ENCODE results near the gene PHTF1. TPM values are rescaled to one million over a fixed set of nuclear protein-coding genes. Genes with fewer than 3 reads are reported as not detected.

PHTF1 gene
- total RNA-seq, 1 donor from 2014 or later, result 12.3 TPM

DNA sequence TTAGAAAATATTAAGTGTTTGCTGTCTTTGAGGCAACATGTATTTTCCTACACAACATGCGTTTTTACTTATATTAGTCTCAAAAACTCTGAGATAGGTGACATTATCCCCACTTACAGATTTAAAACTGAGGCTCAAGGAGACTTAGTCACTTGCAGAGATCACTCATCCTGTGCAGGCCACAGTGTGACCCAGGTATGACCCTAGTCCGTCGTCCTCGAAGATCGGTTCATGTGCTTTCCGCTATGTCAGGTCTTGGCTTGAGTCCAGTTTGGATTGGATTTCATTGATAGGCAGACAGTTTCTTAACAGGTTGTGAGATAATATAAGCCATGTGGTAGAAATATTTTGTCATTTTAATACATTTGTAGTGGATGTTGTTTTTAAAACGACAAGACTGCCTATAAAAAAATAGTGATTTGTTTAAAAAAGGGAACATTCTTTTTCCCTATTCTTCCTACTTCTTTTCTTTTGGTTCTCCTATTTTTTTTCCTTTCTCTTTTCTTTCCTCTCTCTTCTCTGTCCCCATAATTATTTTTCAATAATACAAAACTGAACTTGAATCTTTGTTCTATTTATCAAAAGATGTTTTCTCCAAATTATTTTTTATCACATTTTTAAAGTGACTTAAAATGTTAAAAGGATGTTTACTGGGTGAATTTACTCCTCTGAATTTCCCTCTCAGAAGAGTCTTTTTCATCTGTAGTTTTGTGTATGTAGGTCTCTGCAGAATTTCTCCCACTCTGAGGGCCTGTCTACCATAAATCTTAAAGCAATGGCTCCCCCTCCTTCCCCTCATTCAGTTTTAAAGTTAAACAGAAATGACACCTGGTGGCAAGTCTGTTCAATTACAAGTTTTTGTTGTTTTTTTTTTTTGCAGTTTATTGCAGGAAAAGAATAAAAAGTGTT lies 81.8 kb downstream of the PHTF1 start:
- DNase-seq (ENCODE audit: low spot score), result no peak
- ATAC-seq, result peak; percentile 74
- intact Hi-C loops (cut with DNase I), result loop anchor here (10.0 kb wide), 1 partner anchor 533 kb away; no protein-coding TSS in a partner anchor

DNA sequence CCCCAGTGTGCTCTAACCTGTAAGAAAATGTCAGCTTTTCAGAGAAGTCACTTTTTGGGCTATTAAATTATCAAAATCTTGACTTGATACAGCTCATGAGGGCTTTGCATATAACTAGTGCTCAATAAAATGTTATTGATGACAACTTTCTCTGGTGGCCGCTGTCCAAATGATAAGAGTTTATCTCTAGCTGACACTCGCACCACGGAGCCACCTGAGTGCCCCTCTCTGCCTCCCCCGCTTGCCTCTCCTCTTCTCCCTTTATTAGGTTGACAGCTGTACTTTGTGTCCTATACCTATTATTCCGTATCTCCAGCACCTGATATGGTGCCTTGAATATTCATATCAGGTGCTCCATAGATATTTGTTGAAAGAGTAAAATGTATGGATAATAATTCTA lies 82.8 kb downstream of the PHTF1 start:
- ATAC-seq, result no peak
- intact Hi-C loops (cut with DNase I), result loop anchor here (10.0 kb wide), 1 partner anchor 532 kb away; no protein-coding TSS in a partner anchor
- no peak for DNase-seq (ENCODE audit: low spot score)

DNA sequence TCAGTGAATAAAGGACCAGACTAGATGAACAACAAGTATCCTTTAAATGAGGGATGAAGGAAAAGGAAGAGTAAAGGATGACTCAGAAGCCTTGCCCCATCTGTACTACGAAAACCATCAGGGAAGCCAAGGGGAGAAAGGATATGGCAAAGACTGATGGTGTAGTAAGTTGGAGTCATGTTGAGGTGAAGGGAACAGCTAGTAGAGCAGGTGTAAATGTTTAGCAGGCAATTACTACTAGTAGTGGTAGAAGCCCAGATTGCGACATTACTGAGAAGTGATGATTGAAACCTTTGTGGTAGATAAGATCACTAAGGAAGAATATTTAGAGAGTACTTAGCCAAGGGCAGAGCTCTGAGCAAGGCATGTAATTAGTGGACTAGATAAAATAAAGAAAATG lies 84.0 kb downstream of the PHTF1 start:
- intact Hi-C loops (cut with DNase I), result loop anchor here (10.0 kb wide), 1 partner anchor 531 kb away; no protein-coding TSS in a partner anchor
- no peak for DNase-seq (ENCODE audit: low spot score)
- no peak for ATAC-seq

DNA sequence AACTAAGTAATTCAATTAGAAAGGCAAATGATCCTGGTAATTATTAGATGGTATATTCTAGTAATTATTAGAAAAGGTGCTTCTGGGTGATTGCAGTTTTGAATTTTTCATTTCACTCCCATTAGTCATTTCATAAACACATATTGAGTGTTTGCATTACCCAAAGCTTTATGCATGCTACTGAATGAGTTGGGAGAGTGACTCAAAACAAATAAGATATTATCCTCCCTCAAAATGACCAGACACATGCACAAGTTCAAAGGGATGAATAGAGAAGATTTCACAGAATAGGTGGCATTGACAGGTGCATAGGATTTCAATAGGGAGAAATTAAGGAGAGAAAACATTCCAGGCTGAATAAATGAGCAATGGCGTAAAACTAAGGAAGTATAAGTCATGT lies 84.7 kb downstream of the PHTF1 start:
- intact Hi-C loops (cut with DNase I), result loop anchor here (10.0 kb wide), 1 partner anchor 530 kb away; no protein-coding TSS in a partner anchor
- ATAC-seq (no peak), DNase-seq (ENCODE audit: low spot score) (no peak)

DNA sequence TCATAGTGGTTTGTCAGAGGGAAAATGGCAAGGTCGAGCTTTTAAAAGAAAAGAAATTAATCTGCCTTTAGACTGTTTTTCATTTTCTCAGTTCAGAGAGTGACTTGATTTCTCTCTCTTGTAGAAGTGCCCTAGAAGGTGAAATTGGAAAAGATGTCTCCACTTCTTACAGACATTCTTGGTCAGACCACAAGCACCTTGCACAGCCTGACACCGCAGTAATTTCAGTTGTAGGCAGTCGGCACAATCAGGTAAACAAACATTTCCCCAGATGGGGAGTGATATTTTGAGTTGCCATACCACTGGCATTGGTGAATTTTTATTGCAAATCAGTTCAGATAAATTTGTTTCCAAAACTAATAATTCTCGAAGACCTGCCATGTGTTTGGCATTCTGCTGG lies 86.8 kb downstream of the PHTF1 start:
- intact Hi-C loops (cut with DNase I), result loop anchor here (10.0 kb wide), 1 partner anchor 528 kb away; no protein-coding TSS in a partner anchor
- DNase-seq (ENCODE audit: low spot score) (no peak), ATAC-seq (no peak)

DNA sequence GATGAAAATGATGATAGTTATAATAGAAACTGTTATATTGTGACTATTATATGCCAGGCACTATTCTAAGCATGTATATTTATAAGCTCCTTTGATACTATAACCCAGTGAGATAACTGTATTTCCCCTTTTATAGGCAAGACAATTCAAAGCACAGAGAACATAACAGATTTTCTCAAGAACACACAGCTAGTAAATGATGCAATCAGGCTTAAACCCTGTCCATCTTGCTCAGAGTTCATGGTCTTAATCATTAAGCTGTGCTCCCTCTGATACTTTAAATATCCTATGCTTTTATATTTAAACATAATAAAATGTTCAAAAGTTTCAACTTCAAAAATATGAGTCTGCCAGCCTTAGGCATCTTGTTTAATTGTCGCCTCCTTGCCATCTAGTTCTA lies 88.6 kb downstream of the PHTF1 start:
- intact Hi-C loops (cut with DNase I), result loop anchor here (10.0 kb wide), 1 partner anchor 526 kb away; no protein-coding TSS in a partner anchor
- DNase-seq (ENCODE audit: low spot score) (no peak), ATAC-seq (no peak)

DNA sequence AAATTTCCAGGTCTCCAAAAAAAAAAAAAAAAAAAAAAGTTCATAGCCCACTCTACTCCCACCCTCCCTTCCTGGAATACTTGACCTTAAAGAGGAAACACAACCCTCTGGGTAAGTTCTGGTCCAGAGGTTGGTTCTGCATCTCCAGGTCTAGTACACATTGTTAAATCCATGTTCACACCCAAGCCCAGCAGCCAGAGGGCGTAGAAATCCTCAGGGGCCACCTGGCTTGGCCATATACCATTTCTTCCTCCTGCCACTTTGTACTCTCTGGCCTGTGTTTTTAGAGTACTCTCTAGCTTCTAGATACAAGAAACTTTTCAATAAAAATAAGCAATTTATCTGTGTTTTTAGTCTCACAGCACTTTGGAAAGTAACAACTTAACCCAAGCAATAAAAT lies 89.3 kb downstream of the PHTF1 start:
- intact Hi-C loops (cut with DNase I), result loop anchor here (10.0 kb wide), 1 partner anchor 525 kb away; no protein-coding TSS in a partner anchor
- ATAC-seq (no peak), DNase-seq (ENCODE audit: low spot score) (no peak)

DNA sequence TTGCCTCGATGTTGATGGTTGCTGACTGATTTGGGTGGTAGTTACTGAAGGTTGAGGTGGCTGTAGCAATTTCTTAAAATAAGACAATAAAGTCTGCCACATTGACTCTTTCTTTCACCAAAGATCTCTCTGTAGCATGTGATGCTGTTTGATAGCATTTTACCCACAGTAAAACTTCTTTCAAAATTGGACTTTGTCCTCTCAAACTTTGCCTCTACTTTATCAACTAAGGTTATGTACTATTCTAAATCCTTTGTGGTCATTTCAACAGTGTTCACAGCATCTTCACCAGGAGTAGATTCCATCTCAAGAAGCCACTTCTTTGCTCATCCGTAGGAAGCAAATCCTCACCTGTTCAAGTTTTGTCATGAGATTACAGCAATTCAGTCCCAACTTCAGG lies 93.2 kb downstream of the PHTF1 start:
- intact Hi-C loops (cut with DNase I), result no loop called here
- ATAC-seq (no peak), DNase-seq (ENCODE audit: low spot score) (no peak)

DNA sequence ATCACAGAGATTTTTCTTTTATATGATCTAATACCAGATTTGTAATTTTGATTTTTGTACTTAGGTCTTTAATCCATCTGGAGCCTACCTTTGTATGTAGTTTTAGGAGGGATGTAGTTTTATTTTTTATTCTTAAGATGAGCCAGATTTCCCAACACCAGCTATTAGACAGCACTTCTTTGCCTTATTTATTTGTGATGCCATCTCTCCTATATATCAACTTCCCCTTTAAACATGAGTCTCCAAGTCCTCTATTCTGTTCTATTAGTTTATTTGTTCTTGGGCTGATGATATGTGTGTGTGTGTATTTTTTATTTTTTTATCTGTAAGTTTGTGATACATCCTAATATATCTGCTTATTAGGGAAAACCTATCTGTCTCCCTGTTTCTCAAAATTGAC lies 94.2 kb downstream of the PHTF1 start:
- no peak for ATAC-seq
- intact Hi-C loops (cut with DNase I), result no loop called here
- no peak for DNase-seq (ENCODE audit: low spot score)

DNA sequence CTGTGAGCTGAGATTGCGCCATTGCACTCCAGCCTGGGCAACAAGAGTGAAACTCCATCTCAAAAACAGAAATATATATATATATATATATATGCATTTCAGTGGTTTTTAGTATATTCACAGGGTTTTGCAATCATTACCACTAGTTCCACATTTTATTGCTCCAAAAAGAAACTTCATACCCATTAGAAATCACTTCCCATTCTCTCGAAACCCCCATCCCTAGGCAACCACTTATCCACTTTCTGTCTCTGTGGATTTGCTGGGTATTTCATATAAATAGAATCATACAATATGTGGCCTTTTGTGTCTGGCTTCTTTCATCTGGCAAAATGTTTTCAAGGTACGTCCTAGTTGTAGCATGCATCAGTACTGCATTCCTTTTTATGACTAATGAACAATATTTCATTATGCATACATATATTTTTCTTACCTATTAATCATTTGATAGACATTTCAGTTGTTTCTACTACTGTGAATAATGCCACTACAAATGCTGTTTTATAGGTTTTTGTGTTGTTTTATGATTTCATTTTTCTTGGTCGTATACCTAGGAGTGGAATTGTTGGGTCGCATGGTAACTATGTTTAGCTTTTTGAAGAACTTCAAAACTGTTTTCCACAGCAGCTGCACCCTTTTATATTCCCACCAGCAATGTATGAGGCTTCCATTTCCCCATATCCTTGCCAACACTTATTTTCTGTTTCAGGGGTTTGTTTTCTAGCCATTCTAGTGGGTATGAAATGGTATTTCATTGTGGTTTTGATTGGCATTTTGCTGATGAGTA lies 95.9 kb downstream of the PHTF1 start:
- DNase-seq (ENCODE audit: low spot score), result no peak
- no peak for ATAC-seq
- intact Hi-C loops (cut with DNase I), result no loop called here

DNA sequence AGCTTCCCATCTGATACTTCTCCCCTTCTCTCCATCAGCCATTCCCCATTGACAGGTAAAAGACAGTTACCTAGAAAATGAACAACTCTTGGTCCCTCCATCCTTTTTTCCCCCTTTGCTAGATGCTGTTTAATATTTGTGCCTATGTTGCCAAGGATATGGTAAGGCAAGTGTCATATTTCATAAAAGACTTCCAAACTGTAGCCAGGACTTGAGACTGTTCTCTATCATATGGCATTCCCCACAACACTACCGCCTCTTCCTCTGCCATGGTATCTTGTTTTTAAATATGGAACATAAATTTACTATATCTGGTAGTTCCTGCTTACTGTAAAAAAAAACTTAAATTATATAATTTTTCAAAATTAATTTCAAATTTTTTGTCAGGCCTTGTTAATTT lies 97.2 kb downstream of the PHTF1 start:
- intact Hi-C loops (cut with DNase I), result no loop called here
- no peak for ATAC-seq
- DNase-seq (ENCODE audit: low spot score), result no peak

DNA sequence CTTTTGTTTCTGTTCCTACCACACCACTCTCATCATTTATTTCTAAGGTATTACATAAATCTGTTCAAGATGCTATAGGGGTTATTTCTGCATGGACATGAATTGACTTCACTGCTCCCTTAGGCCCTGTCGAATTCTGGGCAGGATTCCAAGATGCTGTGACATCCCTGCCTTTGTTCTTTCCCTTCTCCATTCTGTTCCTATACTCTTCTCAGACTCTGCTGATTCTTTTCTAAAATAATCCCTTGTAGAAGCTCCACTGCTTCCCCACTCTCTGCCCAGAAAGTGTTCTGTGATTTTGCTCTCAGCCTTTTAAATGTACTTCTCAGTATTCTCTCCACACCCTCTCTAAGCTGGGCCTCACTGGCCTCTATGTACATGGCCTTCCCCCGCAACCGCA lies 99.2 kb downstream of the PHTF1 start:
- intact Hi-C loops (cut with DNase I), result no loop called here
- no peak for DNase-seq (ENCODE audit: low spot score)
- ATAC-seq, result no peak

DNA sequence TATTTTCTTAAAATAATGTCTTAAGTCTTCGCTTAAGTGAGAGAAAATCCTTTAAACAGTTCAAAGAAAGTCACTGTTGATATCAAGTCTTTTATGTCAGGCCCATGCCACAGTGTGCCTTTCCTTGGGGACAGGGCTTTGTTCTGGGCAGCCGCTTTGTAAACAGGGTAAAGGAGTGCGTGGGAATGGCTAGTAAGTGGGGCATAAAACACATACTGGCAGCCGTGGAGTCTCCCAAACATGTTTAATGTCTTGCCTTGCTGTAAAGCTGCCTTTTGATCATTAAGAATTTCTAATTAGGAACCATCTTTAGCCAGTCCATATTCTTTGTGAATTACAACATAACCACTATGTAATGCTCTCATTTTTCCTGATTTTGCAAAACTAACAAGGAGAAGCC lies 99.7 kb downstream of the PHTF1 start:
- no peak for ATAC-seq
- intact Hi-C loops (cut with DNase I), result no loop called here

DNA sequence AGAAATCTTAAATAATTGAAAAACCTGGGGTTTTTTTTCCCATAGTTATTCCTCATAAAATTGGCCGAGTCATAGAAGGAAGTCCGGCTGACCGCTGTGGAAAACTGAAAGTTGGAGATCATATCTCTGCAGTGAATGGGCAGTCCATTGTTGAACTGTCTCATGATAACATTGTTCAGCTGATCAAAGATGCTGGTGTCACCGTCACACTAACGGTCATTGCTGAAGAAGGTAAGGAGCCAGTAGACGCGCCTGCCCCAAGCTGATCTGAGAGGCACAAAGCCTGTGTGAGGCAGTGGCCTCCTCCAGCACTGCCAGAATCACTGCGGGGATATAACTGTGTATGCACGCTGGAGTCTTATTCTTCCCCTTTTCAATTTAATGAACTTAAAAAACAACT lies 100.3 kb downstream of the PHTF1 start:
- ATAC-seq (no peak), DNase-seq (ENCODE audit: low spot score) (no peak)
- intact Hi-C loops (cut with DNase I), result no loop called here

More for the DNA sequence above, 99.7 kb downstream of the PHTF1 start:
- DNase-seq (ENCODE audit: low spot score), result no peak

DNA sequence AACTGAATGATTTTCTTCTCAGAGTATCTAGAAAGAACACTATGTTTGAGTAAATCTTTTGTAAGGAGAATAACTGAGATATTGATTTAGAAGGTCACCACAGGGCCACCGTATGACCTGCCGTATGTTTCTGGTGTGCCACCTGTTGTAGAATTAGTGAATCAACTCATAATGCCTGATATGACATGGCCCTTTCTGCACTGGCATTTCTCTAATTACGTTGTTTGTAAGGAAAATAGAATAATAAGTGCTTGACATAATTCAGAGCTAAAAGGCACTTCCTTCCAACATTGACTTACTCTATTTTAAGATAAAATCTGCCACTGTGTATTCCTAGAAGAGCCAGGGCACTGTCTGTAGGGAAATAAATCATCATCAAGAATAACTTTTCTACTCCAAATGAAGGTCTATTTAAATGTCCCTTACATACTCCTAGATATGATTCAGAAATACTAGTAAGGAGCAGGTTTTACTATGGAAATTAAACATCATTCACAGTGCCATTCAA lies 101.7 kb downstream of the PHTF1 start:
- DNase-seq (ENCODE audit: low spot score), result no peak
- ATAC-seq, result no peak
- intact Hi-C loops (cut with DNase I), result no loop called here

DNA sequence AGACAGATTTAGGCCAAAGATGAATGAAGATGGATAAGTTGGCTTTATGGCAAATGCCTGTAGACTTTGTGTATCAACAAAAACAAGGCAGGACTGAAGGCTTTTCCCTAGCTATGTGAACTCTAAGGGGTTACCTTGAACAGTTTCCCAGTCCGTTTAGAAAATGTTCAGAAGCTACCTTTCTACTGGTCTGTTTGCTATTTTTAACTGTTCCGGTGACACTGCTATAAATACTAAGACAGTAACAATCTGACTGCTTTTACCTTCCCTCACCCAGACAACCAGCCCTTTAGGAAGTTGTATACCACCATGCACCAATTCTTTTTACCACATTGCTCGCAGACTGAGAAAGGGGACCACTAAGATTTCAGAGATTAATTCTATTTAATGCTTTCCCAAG lies 102.2 kb downstream of the PHTF1 start:
- no peak for ATAC-seq
- no peak for DNase-seq (ENCODE audit: low spot score)
- intact Hi-C loops (cut with DNase I), result no loop called here

DNA sequence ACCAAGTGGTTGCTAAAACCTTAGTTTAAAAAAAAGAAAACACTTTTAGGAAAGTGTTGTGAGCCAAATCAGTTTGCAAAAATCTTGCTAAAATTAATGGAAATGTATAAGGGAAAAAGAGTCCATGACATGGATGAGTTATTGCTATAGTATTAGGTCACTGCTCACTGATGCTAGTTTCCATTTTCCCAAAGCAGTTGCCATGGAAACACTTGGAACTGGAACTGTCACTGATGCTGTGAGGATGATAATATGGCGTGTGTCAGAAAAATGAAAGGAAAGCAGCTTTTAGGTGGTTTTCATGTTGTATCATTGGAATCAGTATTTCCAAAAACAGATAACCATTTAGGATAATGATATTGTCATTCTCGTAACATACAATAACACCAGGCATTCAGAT lies 104.4 kb downstream of the PHTF1 start:
- intact Hi-C loops (cut with DNase I), result no loop called here
- ATAC-seq (no peak), DNase-seq (ENCODE audit: low spot score) (no peak)

DNA sequence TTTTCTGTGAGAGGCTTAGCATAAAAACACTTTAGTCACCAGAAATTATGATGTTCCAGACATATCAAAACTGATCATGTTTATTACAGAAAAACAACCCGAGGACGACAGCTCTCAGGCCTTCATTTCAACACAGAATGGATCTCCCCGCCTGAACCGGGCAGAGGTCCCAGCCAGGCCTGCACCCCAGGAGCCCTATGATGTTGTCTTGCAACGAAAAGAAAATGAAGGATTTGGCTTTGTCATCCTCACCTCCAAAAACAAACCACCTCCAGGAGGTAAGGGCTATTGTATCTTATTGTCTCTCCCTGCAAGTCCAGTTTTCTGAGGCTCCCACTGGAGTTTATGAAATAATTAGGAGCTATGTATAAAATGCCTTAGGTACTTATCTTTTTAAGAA lies 105.5 kb downstream of the PHTF1 start:
- no peak for DNase-seq (ENCODE audit: low spot score)
- no peak for ATAC-seq
- intact Hi-C loops (cut with DNase I), result no loop called here

DNA sequence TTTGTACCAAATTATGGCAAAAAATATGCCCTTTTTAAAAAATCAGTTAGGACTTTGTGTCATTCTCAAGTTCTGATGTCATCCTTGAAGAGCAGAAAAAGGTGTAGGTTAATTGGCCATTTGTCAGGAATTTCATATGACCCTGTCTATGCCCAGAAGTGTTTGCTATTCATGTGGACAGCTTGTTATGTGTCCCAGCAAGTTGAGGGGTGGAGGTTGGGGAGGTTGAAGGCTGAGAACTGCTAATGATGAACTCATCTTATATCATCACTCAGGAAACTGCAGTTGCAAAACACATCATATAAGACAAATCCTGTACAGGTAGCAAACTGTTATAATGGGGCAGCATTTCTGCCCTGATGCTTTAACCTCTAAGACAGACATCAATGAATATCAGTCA lies 106.5 kb downstream of the PHTF1 start:
- ATAC-seq, result no peak
- intact Hi-C loops (cut with DNase I), result no loop called here
- DNase-seq (ENCODE audit: low spot score), result no peak

DNA sequence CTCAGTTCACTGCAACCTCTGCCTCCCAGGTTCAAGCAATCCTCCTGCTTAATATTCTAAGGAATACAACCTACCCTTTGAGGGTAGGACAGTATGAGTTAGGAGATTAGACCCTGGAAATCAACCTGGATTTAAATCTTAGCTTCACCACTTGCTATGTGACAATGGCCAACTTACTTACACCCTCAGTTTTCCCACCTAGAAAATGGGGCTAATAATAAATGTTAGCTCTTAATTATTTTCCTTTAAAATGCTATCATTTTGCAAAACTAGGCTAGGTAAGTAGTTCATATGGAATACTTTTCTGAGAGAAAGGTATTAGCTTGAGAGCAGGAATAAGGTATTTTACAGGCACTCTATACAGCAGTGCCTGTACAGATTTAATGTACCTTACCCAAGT lies 110.8 kb downstream of the PHTF1 start:
- ATAC-seq (no peak), DNase-seq (ENCODE audit: low spot score) (no peak)
- intact Hi-C loops (cut with DNase I), result no loop called here
